ENCODE measurements around the gene GABRG3.

GABRG3 gene

DNA sequence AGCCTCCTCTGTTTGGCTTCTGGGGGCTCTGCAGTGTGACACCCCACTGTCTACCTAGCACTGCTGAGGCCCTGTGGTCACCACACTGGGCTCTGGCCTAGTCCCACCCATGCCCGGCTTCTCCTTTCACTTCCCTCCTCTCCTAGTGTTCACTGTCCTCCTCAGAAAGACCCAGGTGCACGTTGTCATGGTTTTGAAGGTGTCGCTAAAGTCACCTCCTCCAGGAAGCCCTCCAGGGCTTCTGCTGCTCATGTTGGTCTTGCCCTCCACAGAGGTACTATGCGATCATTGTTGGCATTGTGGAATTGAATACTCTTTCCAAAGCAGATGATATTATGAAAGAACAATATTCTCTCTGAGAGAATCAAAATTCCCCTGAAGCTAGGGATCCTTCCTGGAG, 163.5 kb downstream of the GABRG3 start:
- Histone ChIP-seq H3K27ac (ENCODE audit: low read depth, low read length) (no peak overlapping the region), H3K9ac (ENCODE audit: low read length in 5 of 5) (no peak overlapping the region), H3K4me1 (ENCODE audit: control insufficient read depth in 5 of 5, insufficient read depth in 5 of 5, low read length in 5 of 5) (no peaks in the 10 kb centered on the region), H3K9me3 (ENCODE audit: control insufficient read depth in 5 of 5, low read length in 5 of 5) (no peaks in the 10 kb centered on the region), H3K27me3 (ENCODE audit: control insufficient read depth in 5 of 5, insufficient read depth in 4 of 5, low read length in 5 of 5) (no peaks in the 10 kb centered on the region), H3K4me3 (ENCODE audit: low read depth in 1 of 5, low read length in 5 of 5) (no peak overlapping the region), H3K36me3 (ENCODE audit: control insufficient read depth in 5 of 5, insufficient read depth in 5 of 5, low read length in 5 of 5) (no peaks in the 10 kb centered on the region)

DNA sequence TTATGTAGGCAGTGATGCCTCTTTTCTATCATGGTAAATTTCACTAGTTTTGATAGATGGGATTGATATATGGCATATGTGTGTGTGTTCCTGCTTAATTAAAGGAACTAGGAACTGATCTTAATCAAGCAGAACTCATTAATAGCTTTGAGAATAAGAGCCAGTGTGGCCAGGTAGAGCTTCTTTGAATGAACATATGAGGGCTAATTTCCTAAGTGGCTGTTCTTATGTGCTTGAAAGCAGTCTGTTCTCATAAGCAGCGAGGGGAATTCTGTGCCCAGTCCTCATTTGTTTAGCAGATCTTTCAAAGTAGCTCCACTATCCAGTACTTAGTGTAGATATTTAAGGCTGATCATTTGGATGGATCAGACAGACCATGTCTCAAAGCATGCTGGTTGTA, 164.2 kb downstream of the GABRG3 start:
- H3K9ac ChIP-seq (ENCODE audit: low read length in 5 of 5) = no peak overlapping the region
- no peak overlapping the region for H3K4me3 ChIP-seq (ENCODE audit: low read depth in 1 of 5, low read length in 5 of 5)
- no peaks in the 10 kb centered on the region for H3K4me1 ChIP-seq (ENCODE audit: control insufficient read depth in 5 of 5, insufficient read depth in 5 of 5, low read length in 5 of 5)
- no peaks in the 10 kb centered on the region for H3K9me3 ChIP-seq (ENCODE audit: control insufficient read depth in 5 of 5, low read length in 5 of 5)
- H3K27me3 ChIP-seq (ENCODE audit: control insufficient read depth in 5 of 5, insufficient read depth in 4 of 5, low read length in 5 of 5) = no peaks in the 10 kb centered on the region
- no peak overlapping the region for H3K27ac ChIP-seq (ENCODE audit: low read depth, low read length)
- H3K36me3 ChIP-seq (ENCODE audit: control insufficient read depth in 5 of 5, insufficient read depth in 5 of 5, low read length in 5 of 5) = no peaks in the 10 kb centered on the region

GRCh38 chr15:27137127-27137526, 166.1 kb downstream of the GABRG3 start:
- H3K36me3 ChIP-seq (ENCODE audit: control insufficient read depth in 5 of 5, insufficient read depth in 5 of 5, low read length in 5 of 5) = no peaks in the 10 kb centered on the region
- no peak overlapping the region for H3K27ac ChIP-seq (ENCODE audit: low read depth, low read length)
- no peaks in the 10 kb centered on the region for H3K4me1 ChIP-seq (ENCODE audit: control insufficient read depth in 5 of 5, insufficient read depth in 5 of 5, low read length in 5 of 5)
- no peaks in the 10 kb centered on the region for H3K27me3 ChIP-seq (ENCODE audit: control insufficient read depth in 5 of 5, insufficient read depth in 4 of 5, low read length in 5 of 5)
- H3K9me3 ChIP-seq (ENCODE audit: control insufficient read depth in 5 of 5, low read length in 5 of 5) = no peaks in the 10 kb centered on the region
- no peak overlapping the region for H3K9ac ChIP-seq (ENCODE audit: low read length in 5 of 5)
- no peak overlapping the region for H3K4me3 ChIP-seq (ENCODE audit: low read depth in 1 of 5, low read length in 5 of 5)

DNA sequence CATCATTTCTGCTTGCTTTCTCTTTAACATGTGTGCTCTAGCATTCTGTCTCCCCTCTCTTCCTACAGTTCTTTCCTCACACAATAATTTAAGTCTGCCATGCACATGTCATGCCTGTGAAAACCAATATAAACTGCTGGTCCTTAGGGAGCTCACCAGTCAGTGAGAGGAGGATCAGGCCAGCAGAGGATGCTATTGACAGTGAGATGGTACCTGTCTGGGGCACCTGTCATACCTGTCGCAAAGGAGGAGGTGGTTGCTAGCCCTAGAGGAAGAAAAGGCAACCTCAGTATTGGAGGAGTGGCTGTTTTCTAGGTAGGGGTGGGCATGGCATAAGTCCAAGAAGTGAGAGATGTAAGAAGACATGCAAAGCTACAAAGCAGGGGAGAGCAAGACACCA, 194.6 kb downstream of the GABRG3 start:
- Histone ChIP-seq H3K36me3 (ENCODE audit: control insufficient read depth in 5 of 5, insufficient read depth in 5 of 5, low read length in 5 of 5) (no peaks in the 10 kb centered on the region), H3K4me1 (ENCODE audit: control insufficient read depth in 5 of 5, insufficient read depth in 5 of 5, low read length in 5 of 5) (no peaks in the 10 kb centered on the region), H3K9ac (ENCODE audit: low read length in 5 of 5) (no peak overlapping the region), H3K9me3 (ENCODE audit: control insufficient read depth in 5 of 5, low read length in 5 of 5) (peaks cover 0 to 12% (median 0%) of the 10 kb centered on the region in 5 donors), H3K27ac (ENCODE audit: low read depth, low read length) (no peak overlapping the region), H3K4me3 (ENCODE audit: low read depth in 1 of 5, low read length in 5 of 5) (no peak overlapping the region), H3K27me3 (ENCODE audit: control insufficient read depth in 5 of 5, insufficient read depth in 4 of 5, low read length in 5 of 5) (no peaks in the 10 kb centered on the region)

DNA sequence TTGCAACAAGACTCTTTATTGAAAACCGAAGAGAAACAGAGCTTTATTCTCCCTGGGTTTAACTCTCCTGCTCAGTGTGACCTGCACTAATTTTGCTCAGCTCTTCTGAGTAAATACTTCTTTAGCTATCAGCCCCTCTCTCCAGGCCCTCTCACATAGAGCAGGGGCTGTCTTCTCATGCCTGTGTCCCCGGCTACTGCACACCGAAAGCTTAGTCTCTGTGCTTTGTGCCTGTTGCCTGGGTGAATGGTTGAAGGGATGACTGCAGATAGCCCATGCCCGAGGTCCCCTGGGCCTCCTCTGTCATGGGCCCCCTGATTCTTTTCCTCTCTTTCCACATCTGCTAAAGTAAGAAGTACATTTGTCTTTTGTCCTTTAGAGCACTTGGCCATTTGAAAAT, 195.9 kb downstream of the GABRG3 start:
- Histone ChIP-seq H3K4me1 (ENCODE audit: control insufficient read depth in 5 of 5, insufficient read depth in 5 of 5, low read length in 5 of 5) (no peaks in the 10 kb centered on the region), H3K36me3 (ENCODE audit: control insufficient read depth in 5 of 5, insufficient read depth in 5 of 5, low read length in 5 of 5) (no peaks in the 10 kb centered on the region), H3K9me3 (ENCODE audit: control insufficient read depth in 5 of 5, low read length in 5 of 5) (peaks cover 0 to 8% (median 0%) of the 10 kb centered on the region in 5 donors), H3K9ac (ENCODE audit: low read length in 5 of 5) (no peak overlapping the region), H3K27ac (ENCODE audit: low read depth, low read length) (no peak overlapping the region), H3K27me3 (ENCODE audit: control insufficient read depth in 5 of 5, insufficient read depth in 4 of 5, low read length in 5 of 5) (no peaks in the 10 kb centered on the region), H3K4me3 (ENCODE audit: low read depth in 1 of 5, low read length in 5 of 5) (no peak overlapping the region)

DNA sequence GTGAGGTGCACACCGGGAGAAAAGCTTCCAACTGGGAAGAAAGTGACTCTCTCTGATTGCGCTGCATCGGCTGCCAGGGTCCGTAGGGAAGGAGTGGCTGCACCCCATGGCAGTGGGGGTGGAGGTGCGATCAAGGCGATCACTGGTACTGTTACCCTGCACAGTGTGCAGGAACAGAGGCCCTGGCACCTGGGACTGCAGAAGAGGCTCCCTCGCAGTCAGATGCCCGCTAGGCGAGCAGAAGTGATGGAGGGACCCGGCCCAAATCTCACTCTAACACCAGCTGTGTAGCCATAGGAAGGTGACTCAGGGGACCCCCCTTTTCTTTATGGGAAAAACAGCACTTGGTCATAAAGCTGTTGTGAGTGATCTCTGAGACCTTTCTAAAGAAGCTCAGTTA, 196.8 kb downstream of the GABRG3 start:
- no peak overlapping the region for H3K27ac ChIP-seq (ENCODE audit: low read depth, low read length)
- H3K9ac ChIP-seq (ENCODE audit: low read length in 5 of 5) = no peak overlapping the region
- H3K4me1 ChIP-seq (ENCODE audit: control insufficient read depth in 5 of 5, insufficient read depth in 5 of 5, low read length in 5 of 5) = no peaks in the 10 kb centered on the region
- H3K4me3 ChIP-seq (ENCODE audit: low read depth in 1 of 5, low read length in 5 of 5) = no peak overlapping the region
- no peaks in the 10 kb centered on the region for H3K27me3 ChIP-seq (ENCODE audit: control insufficient read depth in 5 of 5, insufficient read depth in 4 of 5, low read length in 5 of 5)
- peaks cover 0 to 3% (median 0%) of the 10 kb centered on the region in 5 donors for H3K9me3 ChIP-seq (ENCODE audit: control insufficient read depth in 5 of 5, low read length in 5 of 5)
- no peaks in the 10 kb centered on the region for H3K36me3 ChIP-seq (ENCODE audit: control insufficient read depth in 5 of 5, insufficient read depth in 5 of 5, low read length in 5 of 5)

DNA sequence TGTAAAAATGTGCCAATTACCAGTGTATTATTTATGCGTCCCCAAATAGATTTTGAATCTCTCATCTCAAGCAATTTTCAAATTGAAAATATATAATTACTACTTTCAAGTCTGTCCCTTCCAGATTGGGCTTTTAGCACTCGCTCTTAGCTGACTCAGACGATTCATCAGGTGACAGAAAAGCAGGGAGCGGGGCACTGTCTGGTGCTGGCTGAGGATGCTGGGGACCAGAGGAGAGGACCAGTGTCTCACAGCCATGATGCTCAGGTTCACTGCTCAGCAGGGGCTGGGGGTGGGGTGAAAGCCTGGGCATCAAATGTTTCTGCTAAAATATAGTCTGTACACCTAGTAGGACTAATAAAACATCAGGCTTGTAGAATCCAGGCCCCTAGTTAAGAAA, 199.9 kb downstream of the GABRG3 start:
- H3K9ac ChIP-seq (ENCODE audit: low read length in 5 of 5) = no peak overlapping the region
- no peaks in the 10 kb centered on the region for H3K27me3 ChIP-seq (ENCODE audit: control insufficient read depth in 5 of 5, insufficient read depth in 4 of 5, low read length in 5 of 5)
- H3K9me3 ChIP-seq (ENCODE audit: control insufficient read depth in 5 of 5, low read length in 5 of 5) = peaks cover 2 to 16% (median 14%) of the 10 kb centered on the region in 5 donors
- H3K27ac ChIP-seq (ENCODE audit: low read depth, low read length) = no peak overlapping the region
- no peak overlapping the region for H3K4me3 ChIP-seq (ENCODE audit: low read depth in 1 of 5, low read length in 5 of 5)
- H3K36me3 ChIP-seq (ENCODE audit: control insufficient read depth in 5 of 5, insufficient read depth in 5 of 5, low read length in 5 of 5) = no peaks in the 10 kb centered on the region
- H3K4me1 ChIP-seq (ENCODE audit: control insufficient read depth in 5 of 5, insufficient read depth in 5 of 5, low read length in 5 of 5) = no peaks in the 10 kb centered on the region

DNA sequence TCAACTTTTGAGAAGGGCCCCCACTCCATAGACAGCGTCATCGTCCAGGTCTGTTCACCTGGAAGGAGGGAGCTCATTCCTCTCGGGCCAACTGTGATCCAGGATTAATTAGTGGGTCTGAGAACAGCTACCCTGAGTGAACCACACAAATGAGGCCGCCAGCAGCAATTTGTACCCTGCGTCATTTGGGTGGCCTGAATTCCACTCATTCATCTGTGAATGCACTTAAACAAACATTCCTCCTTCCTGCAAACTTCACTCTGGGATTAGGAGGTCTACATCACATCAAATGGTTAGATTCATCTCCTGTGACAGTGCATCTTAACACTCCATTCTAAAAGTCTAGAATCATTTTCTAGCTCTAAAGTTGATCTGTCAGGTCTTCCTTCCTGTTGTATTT, 201.8 kb downstream of the GABRG3 start:
- Histone ChIP-seq H3K4me3 (ENCODE audit: low read depth in 1 of 5, low read length in 5 of 5) (no peak overlapping the region), H3K4me1 (ENCODE audit: control insufficient read depth in 5 of 5, insufficient read depth in 5 of 5, low read length in 5 of 5) (no peaks in the 10 kb centered on the region), H3K9me3 (ENCODE audit: control insufficient read depth in 5 of 5, low read length in 5 of 5) (peaks cover 2 to 36% (median 31%) of the 10 kb centered on the region in 5 donors), H3K9ac (ENCODE audit: low read length in 5 of 5) (no peak overlapping the region), H3K36me3 (ENCODE audit: control insufficient read depth in 5 of 5, insufficient read depth in 5 of 5, low read length in 5 of 5) (no peaks in the 10 kb centered on the region), H3K27me3 (ENCODE audit: control insufficient read depth in 5 of 5, insufficient read depth in 4 of 5, low read length in 5 of 5) (no peaks in the 10 kb centered on the region), H3K27ac (ENCODE audit: low read depth, low read length) (no peak overlapping the region)

DNA sequence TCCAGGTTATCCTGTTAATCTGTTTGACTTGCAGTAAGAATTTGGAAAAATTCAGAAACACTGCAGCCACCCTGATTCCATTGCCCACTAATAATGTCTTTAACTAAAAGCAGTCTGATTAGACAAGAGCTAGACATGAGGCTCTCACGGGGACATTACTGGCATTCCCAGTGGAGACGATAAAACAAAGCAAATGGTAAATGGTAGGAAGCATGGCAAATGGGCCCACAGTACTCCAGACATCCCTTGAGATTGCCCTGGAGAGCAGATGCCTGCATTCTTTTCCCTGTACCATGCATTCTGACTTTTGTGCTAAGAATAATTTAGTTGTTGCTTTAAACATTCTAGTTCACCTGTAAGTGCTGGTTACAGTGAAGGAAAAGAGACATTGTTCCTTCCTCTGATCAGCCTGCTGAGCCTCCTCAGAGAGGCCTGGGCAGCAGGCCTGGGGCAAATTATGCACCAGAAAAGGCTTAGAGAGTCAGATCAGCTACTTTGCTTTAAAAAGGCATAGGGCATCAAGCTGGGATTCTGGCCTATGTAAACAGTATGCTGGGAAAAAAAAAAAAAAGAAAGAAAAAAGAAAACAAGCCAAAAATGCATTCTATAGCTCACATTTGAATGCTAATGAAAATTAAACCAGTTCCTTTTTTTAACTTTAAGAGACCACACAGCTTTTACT, 204.6 kb downstream of the GABRG3 start:
- no peak overlapping the region for H3K9ac ChIP-seq (ENCODE audit: low read length in 5 of 5)
- H3K36me3 ChIP-seq (ENCODE audit: control insufficient read depth in 5 of 5, insufficient read depth in 5 of 5, low read length in 5 of 5) = no peaks in the 10 kb centered on the region
- H3K9me3 ChIP-seq (ENCODE audit: control insufficient read depth in 5 of 5, low read length in 5 of 5) = peaks cover 2 to 41% (median 30%) of the 10 kb centered on the region in 5 donors
- H3K27ac ChIP-seq (ENCODE audit: low read depth, low read length) = no peak overlapping the region
- H3K4me3 ChIP-seq (ENCODE audit: low read depth in 1 of 5, low read length in 5 of 5) = no peak overlapping the region
- no peaks in the 10 kb centered on the region for H3K4me1 ChIP-seq (ENCODE audit: control insufficient read depth in 5 of 5, insufficient read depth in 5 of 5, low read length in 5 of 5)
- no peaks in the 10 kb centered on the region for H3K27me3 ChIP-seq (ENCODE audit: control insufficient read depth in 5 of 5, insufficient read depth in 4 of 5, low read length in 5 of 5)

GRCh38 chr15:27176785-27177406, 205.9 kb downstream of the GABRG3 start:
- no peaks in the 10 kb centered on the region for H3K36me3 ChIP-seq (ENCODE audit: control insufficient read depth in 5 of 5, insufficient read depth in 5 of 5, low read length in 5 of 5)
- no peak overlapping the region for H3K27ac ChIP-seq (ENCODE audit: low read depth, low read length)
- peak overlapping the region in 1 of 5 donors; percentile 4 for H3K4me3 ChIP-seq (ENCODE audit: low read depth in 1 of 5, low read length in 5 of 5)
- H3K4me1 ChIP-seq (ENCODE audit: control insufficient read depth in 5 of 5, insufficient read depth in 5 of 5, low read length in 5 of 5) = no peaks in the 10 kb centered on the region
- H3K9me3 ChIP-seq (ENCODE audit: control insufficient read depth in 5 of 5, low read length in 5 of 5) = peaks cover 2 to 44% (median 30%) of the 10 kb centered on the region in 5 donors
- no peak overlapping the region for H3K9ac ChIP-seq (ENCODE audit: low read length in 5 of 5)
- H3K27me3 ChIP-seq (ENCODE audit: control insufficient read depth in 5 of 5, insufficient read depth in 4 of 5, low read length in 5 of 5) = no peaks in the 10 kb centered on the region

All from subcutaneous abdominal adipose tissue (tissue), 5 donors.